HepG2 (cell line): ENCODE data around the gene FGD4. TPM values are rescaled to one million over a fixed set of nuclear protein-coding genes. Genes with fewer than 3 reads are reported as not detected.

Experiments
- ASH2L ChIP-seq: fragments of 300-600, 200-600 bp; sonication (generic); IDR thresholded peaks from 2 replicates; pipeline ENCODE4 v1.7.0; 2017; ENCODE audit warnings: low read depth, mild to moderate bottlenecking, moderate library complexity, mixed read lengths, low read length; ENCODE audit not compliant: insufficient read length
- BRD4 ChIP-seq: sonication (generic); formaldehyde crosslinking; IDR thresholded peaks from 2 replicates; pipeline ENCODE4 v1.4.0; 2020; ENCODE audit warnings: missing genetic modification reagents
- CENPX ChIP-seq: sonication (generic); formaldehyde crosslinking; IDR thresholded peaks from 2 replicates; pipeline ENCODE4 v1.9.0; 2021; ENCODE audit warnings: mild to moderate bottlenecking, missing genetic modification reagents, moderate library complexity
- E2F2 ChIP-seq: sonication (generic); formaldehyde crosslinking; IDR thresholded peaks from 2 replicates; pipeline ENCODE4 v1.4.0; 2020; ENCODE audit warnings: missing genetic modification reagents, borderline replicate concordance
- GPN1 ChIP-seq: sonication (generic); formaldehyde crosslinking; IDR thresholded peaks from 2 replicates; pipeline ENCODE4 v1.5.1; 2020; ENCODE audit warnings: missing genetic modification reagents, borderline replicate concordance
- GRHL1 ChIP-seq: sonication (generic); formaldehyde crosslinking; conservative IDR thresholded peaks from 2 replicates; pipeline ENCODE4 v1.8.0; 2022; ENCODE audit warnings: missing genetic modification reagents
- HMG20B ChIP-seq: conservative IDR thresholded peaks from 2 replicates; pipeline ENCODE4 v1.6.1; 2016; ENCODE audit warnings: missing genetic modification reagents, missing compliant biosample characterization
- HNF1A ChIP-seq, 2 experiments: sonication (generic) in 1 of 2; formaldehyde crosslinking in 1 of 2; IDR thresholded peaks; 2 replicates each; pipeline versions ENCODE4 v1.4.0 to v1.6.1; 2016 to 2020; ENCODE audit warnings: borderline replicate concordance in 1 of 2, low read depth in 1 of 2, mild to moderate bottlenecking in 1 of 2, missing genetic modification reagents in 1 of 2
- ISL2 ChIP-seq: sonication (generic); formaldehyde crosslinking; IDR thresholded peaks from 2 replicates; pipeline ENCODE4 v1.5.0; 2020; ENCODE audit warnings: missing genetic modification reagents
- MYNN ChIP-seq: sonication (generic); formaldehyde crosslinking; IDR thresholded peaks from 2 replicates; pipeline ENCODE4 v1.4.0; 2020; ENCODE audit warnings: mild to moderate bottlenecking, low read depth, missing genetic modification reagents
- RCOR2 ChIP-seq: IDR thresholded peaks from 2 replicates; pipeline ENCODE4 v1.6.1; 2016; ENCODE audit warnings: missing biosample characterization, missing genetic modification reagents
- SMAD3 ChIP-seq: sonication (generic); formaldehyde crosslinking; IDR thresholded peaks from 2 replicates; pipeline ENCODE4 v1.4.0; 2020; ENCODE audit warnings: missing genetic modification reagents
- SYNCRIP ChIP-seq: fragments of 200-400 bp; formaldehyde crosslinking; IDR thresholded peaks from 2 replicates; pipeline ENCODE4 v1.6.1; 2018; ENCODE audit warnings: mild to moderate bottlenecking, low read depth, low read length; ENCODE audit not compliant: insufficient read depth
- TARDBP ChIP-seq: sonication (generic); formaldehyde crosslinking; IDR thresholded peaks from 2 replicates; pipeline ENCODE4 v1.8.0; 2022; ENCODE audit warnings: mild to moderate bottlenecking, missing genetic modification reagents
- ZBTB21 ChIP-seq: sonication (generic); formaldehyde crosslinking; IDR thresholded peaks from 2 replicates; pipeline ENCODE4 v1.4.0; 2020; ENCODE audit warnings: missing genetic modification reagents
- ZMYM2 ChIP-seq: sonication (generic); formaldehyde crosslinking; IDR thresholded peaks from 2 replicates; pipeline ENCODE4 v1.8.0; 2022; ENCODE audit warnings: mild to moderate bottlenecking, missing genetic modification reagents
- ZNF124 ChIP-seq: sonication (generic); formaldehyde crosslinking; IDR thresholded peaks from 2 replicates; pipeline ENCODE4 v1.4.0; 2020; ENCODE audit warnings: missing genetic modification reagents
- ZNF431 ChIP-seq: sonication (generic); formaldehyde crosslinking; IDR thresholded peaks from 2 replicates; pipeline ENCODE4 v1.9.0; 2022; ENCODE audit warnings: missing genetic modification reagents, low read depth, mild to moderate bottlenecking, borderline replicate concordance
- ZNF567 ChIP-seq: sonication (generic); formaldehyde crosslinking; IDR thresholded peaks from 2 replicates; pipeline ENCODE4 v1.8.1; 2023; ENCODE audit warnings: mild to moderate bottlenecking, missing genetic modification reagents, borderline replicate concordance
- ZNF781 ChIP-seq: sonication (generic); formaldehyde crosslinking; IDR thresholded peaks from 2 replicates; pipeline ENCODE4 v1.5.1; 2020; ENCODE audit warnings: borderline replicate concordance, mild to moderate bottlenecking, missing genetic modification reagents; ENCODE audit errors: not compliant biosample characterization
- ZNF891 ChIP-seq: sonication (generic); formaldehyde crosslinking; IDR thresholded peaks from 2 replicates; pipeline ENCODE4 v1.5.0; 2020; ENCODE audit warnings: mild to moderate bottlenecking, missing genetic modification reagents
- polyA plus RNA-seq, 8 experiments: library from polyadenylated mRNA; depleted of rRNA in 3 of 8; stranded (reverse) in 7 of 8; unstranded in 1 of 8; fragments of >200 nt; fragmentation: Illumina TruSeq in 4 of 8; extraction: Trizol in 4 of 8; gene quantifications; 2 replicates each; pipeline versions ENCODE4 v1.2.1 to v1.2.3, GENCODE V29; 2011 to 2016; ENCODE audit warnings: low read depth in 4 of 8, missing spikeins in 1 of 8, mixed read lengths in 1 of 8; ENCODE audit not compliant: insufficient read depth in 1 of 8
- total RNA-seq, 5 experiments: library from RNA; depleted of rRNA; stranded (reverse); fragments of >200 nt; fragmentation: Illumina TruSeq; extraction: Trizol; gene quantifications; 2 replicates each; pipeline ENCODE4 v1.2.3, GENCODE V29; 2016; ENCODE audit warnings: low read depth in 1 of 5

The FGD4 gene
- total and polyA plus RNA-seq, 2 of the 13 experiments (the other 11 are each of a cell fraction or from before 2014, with no cell fraction given): 4.6 to 6.6 TPM

- peak; percentile 36; the same call in 1 of the 2 replicates for TF ChIP-seq HNF1A (IDR thresholded peaks at IDR 0.05; ENCODE audit: low read depth)
- TF ChIP-seq HNF1A (CRISPR knock-in tag; IDR thresholded peaks at IDR 0.05; ENCODE audit: borderline replicate concordance): peak; percentile 82
- TF ChIP-seq CENPX (CRISPR knock-in tag): no peak
- peak; percentile 69 for TF ChIP-seq ASH2L
- TF ChIP-seq E2F2 (CRISPR knock-in tag): 0 out of 2 replicates have a peak, but pooled peaks have one; percentile 32
- peak; percentile 45 for TF ChIP-seq ZNF781 (CRISPR knock-in tag)
- 0 out of 2 replicates have a peak, but pooled peaks have one; percentile 30 for TF ChIP-seq HMG20B (CRISPR knock-in tag)
- peak; percentile 70 for TF ChIP-seq ZMYM2
- 0 out of 2 replicates have a peak, but pooled peaks have one; percentile 32 for TF ChIP-seq ISL2 (CRISPR knock-in tag)
- TF ChIP-seq ZNF567: no peak
- no peak for TF ChIP-seq GRHL1
- 0 out of 2 replicates have a peak, but pooled peaks have one; percentile 67 for TF ChIP-seq MYNN
- no peak for TF ChIP-seq ZBTB21 (CRISPR knock-in tag)
- 0 out of 2 replicates have a peak, but pooled peaks have one; percentile 49 for TF ChIP-seq SMAD3 (CRISPR knock-in tag)
- 0 out of 2 replicates have a peak, but pooled peaks have one; percentile 36 for TF ChIP-seq BRD4
- TF ChIP-seq SYNCRIP: no peak
- TF ChIP-seq GPN1 (CRISPR knock-in tag): no peak
- 0 out of 2 replicates have a peak, but pooled peaks have one; percentile 46 for TF ChIP-seq ZNF431 (CRISPR knock-in tag)
- 0 out of 2 replicates have a peak, but pooled peaks have one; percentile 19 for TF ChIP-seq RCOR2
- TF ChIP-seq ZNF124 (CRISPR knock-in tag): no peak; the same call in 1 of the 2 replicates
- peak; percentile 32; the same call in 1 of the 2 replicates for TF ChIP-seq TARDBP (CRISPR knock-in tag)
- TF ChIP-seq ZNF891 (CRISPR knock-in tag): no peak; the same call in 1 of the 2 replicates
Measured at GRCh38 chr12:32679091-32679919, 279.9 kb downstream of the FGD4 start, which contains the start of gene DNM1L (continued).
